Hematopoietic multipotent progenitor cell treated with erythropoietin and hydrocortisone succinate and interleukin-3 and kit ligand, for 8 days (in vitro differentiated cells): ENCODE results near the gene TOGARAM2.
"Not testable (repeated sequence)": the region's sequence is repeated elsewhere in the genome, so short reads cannot be mapped to it uniquely, and the experiment has no call there.

Experiments used
- DNase-seq: peaks from one replicate; pipeline ENCODE4 v3.0.0-alpha.2; 2015

Gene TOGARAM2

GRCh38 chr2:28977176-28977875, 3.8 kb upstream of the TOGARAM2 start:
- no peak for DNase-seq

- DNase-seq: not testable (repeated sequence)
These were observed 3.1 kb upstream of the TOGARAM2 start for GRCh38 chr2:28978001-28978400.

GRCh38 chr2:28978606-28979005, 2.5 kb upstream of the TOGARAM2 start:
- DNase-seq: no peak

- no peak for DNase-seq
These were observed 2.1 kb upstream of the TOGARAM2 start for GRCh38 chr2:28979041-28979440.

- DNase-seq: no peak
These were observed 1.3 kb upstream of the TOGARAM2 start for GRCh38 chr2:28979576-28980366.

DNA sequence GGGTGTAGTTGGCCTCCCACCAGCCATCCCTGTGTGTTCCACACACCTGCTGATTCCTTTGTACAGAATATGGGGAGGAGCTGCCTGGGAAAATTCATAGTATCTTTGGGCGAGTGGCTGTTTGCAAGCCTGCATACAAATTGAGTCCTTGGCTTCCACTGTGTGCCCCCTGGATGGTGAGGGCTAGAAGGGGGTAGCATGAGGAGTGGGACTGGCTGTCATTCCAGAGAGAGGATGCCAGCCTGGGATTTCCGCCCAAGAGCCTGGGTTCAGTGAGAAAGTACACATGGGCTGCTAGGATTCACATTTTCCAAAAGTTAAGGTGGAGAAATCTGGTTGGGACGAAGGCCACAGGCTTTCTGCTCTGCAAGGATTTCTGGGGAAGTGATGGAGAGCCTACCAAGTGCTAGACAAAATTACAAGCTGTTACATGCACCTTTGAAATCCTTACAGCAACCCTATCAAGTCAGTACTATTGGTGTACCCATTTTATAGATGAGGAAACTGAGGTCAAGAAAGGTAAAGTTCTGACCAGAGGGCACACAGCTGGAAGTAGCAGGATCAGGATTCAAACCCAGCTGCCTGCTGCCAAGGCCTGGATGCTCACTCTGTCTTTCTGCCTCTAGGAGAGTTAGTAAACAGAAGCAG, 606 bp upstream of the TOGARAM2 start:
- DNase-seq: no peak

GRCh38 chr2:28981620-28982376, 700 bp downstream of the TOGARAM2 start:
- no peak for DNase-seq

DNA sequence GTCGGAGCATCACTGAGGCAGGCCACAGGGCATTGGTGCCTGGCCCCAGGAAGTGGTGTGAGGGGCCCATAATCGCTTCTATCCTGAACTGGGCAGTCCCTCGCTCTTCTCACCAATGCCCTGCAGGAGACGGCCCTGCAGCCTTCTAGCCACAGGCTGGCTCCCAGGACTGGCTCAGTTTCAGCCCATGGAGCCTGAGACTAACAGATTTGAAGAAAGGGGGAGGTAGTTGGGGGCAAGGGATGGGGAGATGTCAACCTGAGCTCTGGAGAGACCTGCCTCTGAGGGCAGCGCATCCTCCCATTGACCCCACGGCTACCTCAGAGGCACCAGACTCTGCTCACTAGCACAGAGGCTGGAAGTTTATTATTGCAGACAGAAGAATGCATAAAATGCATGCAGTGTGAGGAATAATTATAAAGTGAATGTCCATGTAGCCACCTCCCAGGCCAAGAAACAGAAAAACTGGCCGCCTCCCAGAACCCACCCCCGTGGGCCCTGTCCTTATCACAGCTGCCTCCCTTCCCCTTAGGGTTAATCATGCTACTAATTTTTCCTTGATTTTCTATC, 1.4 kb downstream of the TOGARAM2 start:
- no peak for DNase-seq

- no peak for DNase-seq
These were observed 5.3 kb downstream of the TOGARAM2 start for GRCh38 chr2:28986429-28986828.

DNA sequence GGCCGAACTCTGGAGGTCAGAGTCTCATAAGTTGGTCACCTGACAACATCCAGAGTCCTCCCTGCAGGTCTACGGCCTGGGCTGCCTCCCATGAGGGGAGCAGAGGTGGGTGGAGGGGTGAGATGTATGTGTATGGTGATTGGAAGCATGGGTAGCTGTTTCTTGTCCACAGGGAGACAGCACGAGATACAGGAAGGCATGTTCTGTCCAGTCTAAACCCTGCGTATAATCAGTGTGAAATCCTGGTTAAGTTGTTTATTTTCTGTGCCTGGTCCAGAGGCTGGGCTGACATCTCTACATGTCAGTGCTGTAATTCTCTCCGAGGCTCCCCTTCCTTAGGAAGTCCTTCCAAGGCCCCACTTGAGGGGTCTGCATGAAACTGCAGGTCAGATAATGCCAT, 8.9 kb downstream of the TOGARAM2 start:
- no peak for DNase-seq

GRCh38 chr2:28990445-28990844, 9.3 kb downstream of the TOGARAM2 start:
- no peak for DNase-seq

GRCh38 chr2:28991021-28991420, 9.9 kb downstream of the TOGARAM2 start:
- no peak for DNase-seq

- no peak for DNase-seq
These were observed 10.4 kb downstream of the TOGARAM2 start for GRCh38 chr2:28991460-28991859.

GRCh38 chr2:28993206-28993960, 12.3 kb downstream of the TOGARAM2 start:
- no peak for DNase-seq

DNA sequence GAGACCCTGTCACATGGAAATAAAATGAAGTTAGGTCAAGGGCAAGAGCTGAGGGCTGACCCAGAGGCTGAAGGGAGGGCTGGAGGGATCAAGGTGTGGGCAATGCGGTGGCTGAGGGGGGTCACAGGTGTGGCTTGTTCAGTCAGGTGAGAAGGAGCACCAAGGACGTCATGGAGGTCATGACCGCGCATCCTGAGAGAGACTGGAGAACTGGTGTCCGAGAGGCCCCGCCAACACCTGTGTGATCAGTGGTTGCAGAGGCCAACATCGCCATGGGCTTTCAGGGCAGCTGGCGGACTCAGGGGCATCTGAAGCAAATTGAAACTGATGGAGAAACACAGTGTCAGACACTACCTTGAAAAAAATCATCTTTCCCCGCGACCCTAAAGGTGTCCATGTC, 13.0 kb downstream of the TOGARAM2 start:
- DNase-seq: no peak

DNA sequence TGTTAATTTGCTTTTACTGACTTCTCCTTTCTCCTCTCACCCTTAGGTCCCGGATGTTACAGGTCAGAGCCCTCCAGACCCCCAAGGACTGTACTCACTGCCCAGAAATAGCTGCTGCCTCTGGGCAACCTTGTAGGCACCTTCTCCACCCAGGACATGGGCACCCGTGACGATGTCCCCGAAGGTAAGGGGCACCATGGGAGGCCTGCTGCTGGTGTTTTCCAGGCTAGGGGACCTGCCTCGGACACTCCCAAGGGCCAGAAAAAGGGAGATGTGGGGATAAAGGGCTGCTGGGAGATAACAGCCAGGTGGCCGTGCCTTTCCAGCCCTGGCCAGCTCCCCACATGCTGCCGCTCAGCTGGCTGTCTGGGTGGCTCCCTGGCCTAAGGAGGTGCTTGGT, 13.6 kb downstream of the TOGARAM2 start:
- no peak for DNase-seq

- DNase-seq: no peak
These were observed 15.0 kb downstream of the TOGARAM2 start for GRCh38 chr2:28995765-28996750.

DNA sequence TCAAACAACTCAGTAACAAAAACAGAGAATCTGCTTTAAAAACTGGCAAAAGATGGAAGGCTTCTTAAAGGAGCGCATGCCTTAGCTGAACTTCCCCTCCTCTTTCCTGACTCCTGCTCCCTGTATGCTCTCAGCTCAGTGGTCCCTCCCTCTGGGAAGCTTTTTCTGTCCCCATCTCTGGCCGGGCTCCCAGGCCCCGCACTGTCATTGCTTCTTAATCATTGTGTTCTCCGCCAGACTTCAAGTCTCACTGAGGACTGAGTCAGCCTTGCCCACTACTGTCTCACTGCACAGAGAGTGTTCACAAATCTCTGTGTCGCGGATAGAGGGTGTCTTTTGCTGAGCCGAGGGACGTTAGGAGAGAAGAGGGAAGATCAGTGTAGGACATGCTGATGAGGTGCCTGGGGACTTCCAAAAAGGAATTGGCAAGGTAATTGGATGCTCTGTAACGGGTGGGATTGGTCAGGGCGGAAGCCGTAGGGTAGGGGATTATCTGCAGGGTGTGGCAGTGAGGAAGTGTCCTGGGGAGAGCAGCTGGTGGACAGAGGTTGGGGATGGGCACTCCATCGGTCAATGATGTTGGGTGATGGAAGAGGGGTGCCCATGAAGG, 16.2 kb downstream of the TOGARAM2 start:
- no peak for DNase-seq

DNA sequence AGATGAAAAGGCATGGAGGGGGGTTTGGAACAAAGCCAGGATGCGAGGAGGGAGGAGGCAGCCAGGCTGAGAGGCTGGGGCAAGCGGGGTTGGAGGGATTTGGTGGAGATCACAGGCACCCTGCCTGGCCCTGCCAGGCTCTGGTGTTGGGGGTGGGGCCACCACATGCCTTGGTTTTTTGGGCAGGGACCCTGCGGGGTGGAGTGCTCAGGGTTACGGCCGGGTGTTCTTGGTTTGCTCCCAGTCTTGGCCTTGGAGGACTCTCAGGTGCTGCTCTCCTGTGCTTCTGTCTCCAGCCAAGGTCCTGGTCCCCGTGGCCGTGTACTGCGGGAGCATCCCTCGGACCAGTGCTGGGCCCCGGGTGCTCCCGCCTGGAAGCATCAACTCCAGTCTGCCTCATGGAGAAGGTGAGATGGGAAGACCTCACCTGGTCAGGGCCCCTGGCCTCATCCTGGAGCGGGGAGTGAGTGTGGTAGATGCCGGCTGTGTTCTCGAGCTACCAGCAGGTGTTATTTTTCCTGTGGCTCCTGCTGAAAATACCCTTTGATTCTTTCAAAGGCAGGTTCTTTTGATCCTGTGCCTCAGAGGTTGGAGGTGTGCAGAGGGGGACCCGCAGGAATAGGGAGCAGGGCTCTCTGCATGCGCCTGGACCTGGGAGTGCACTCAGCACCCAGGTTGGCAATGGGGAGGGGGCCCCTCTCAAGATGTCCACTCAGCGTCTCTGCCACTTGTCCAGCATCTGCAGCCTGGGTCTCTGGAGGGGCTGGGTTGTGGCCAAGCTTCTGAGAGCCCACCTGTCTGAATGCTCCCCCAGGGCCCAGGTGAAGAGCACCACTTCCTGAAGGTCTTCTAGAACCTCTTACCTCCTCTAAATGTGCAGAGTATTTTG, 17.0 kb downstream of the TOGARAM2 start:
- no peak for DNase-seq
